IPS DF 6.9 (cell line): ENCODE measurements around the gene RAB8B.

ENCODE experiments used
- DNase-seq: peaks from one replicate; pipeline ENCODE4 v3.0.0-alpha.2; 2013; ENCODE audit warnings: low read depth, low spot score
- H3K27ac ChIP-seq: one replicate; pipeline ENCODE4 v1.5.1; 2013; ENCODE audit warnings: low read length, control low read depth
- H3K27me3 ChIP-seq: 2 replicates; pipeline ENCODE4 v1.6.1; 2013; ENCODE audit warnings: mild to moderate bottlenecking, low read length; ENCODE audit not compliant: control insufficient read depth, insufficient read depth
- H3K36me3 ChIP-seq: 2 replicates; pipeline ENCODE4 v1.6.1; 2013; ENCODE audit warnings: low read length; ENCODE audit not compliant: control insufficient read depth, insufficient read depth
- H3K4me1 ChIP-seq: 2 replicates; pipeline ENCODE4 v1.6.1; 2013; ENCODE audit warnings: low read length; ENCODE audit not compliant: control insufficient read depth, insufficient read depth
- H3K4me3 ChIP-seq: 2 replicates; pipeline ENCODE4 v1.5.1; 2013; ENCODE audit warnings: mild to moderate bottlenecking, low read length
- H3K9me3 ChIP-seq: 2 replicates; pipeline ENCODE4 v1.6.1; 2013; ENCODE audit warnings: low read length, inconsistent platforms; ENCODE audit not compliant: control insufficient read depth, insufficient read depth
- WGBS: extraction: QIAGEN DNeasy Blood & Tissue Kit; methylation state at CpG from one replicate; pipeline ENCODE4 v1.1.7; 2013; ENCODE audit warnings: mixed read lengths, missing lambda C conversion rate; ENCODE audit not compliant: insufficient read length, insufficient coverage; 5-methylcytosine and 5-hydroxymethylcytosine counted together

Gene RAB8B

DNA sequence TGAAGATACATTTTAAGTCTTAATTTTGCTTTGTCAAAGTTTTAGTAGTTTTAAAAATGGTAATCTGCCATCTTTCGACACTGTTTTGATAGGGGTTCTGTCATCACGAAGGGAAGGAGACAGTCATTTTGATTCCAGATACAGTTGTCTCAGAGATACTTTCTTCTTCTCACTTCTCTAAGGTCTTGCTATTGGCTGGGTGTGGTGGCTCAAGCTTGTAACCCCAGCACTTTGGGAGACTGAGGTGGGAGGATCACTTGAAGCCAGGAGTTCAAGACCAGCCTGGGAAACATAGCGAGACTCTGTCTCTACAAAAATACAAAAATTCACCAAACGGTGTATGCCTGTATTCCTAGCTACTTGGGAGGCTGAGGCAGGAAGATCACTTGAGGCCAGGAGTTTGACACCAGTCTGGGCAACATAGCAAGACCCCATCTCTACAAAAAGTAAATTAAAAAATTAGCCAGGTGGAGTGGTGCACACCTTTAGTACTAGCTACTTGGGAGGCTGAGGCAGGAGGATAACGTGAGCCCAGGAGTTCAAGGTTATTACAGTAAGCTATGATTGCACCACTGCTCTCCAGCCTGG, 3.3 kb downstream of the RAB8B start:
- Histone ChIP-seq H3K36me3 (no peaks in the 10 kb centered on the region), H3K9me3 (no peaks in the 10 kb centered on the region), H3K27ac (no peak overlapping the region), H3K27me3 (no peaks in the 10 kb centered on the region), H3K4me1 (no peaks in the 10 kb centered on the region; the same call in 1 of the 2 replicates), H3K4me3 (no peak overlapping the region)
- DNase-seq = no peak
- no CpG with 5 or more reads among the region's 5 CpGs for WGBS

DNA sequence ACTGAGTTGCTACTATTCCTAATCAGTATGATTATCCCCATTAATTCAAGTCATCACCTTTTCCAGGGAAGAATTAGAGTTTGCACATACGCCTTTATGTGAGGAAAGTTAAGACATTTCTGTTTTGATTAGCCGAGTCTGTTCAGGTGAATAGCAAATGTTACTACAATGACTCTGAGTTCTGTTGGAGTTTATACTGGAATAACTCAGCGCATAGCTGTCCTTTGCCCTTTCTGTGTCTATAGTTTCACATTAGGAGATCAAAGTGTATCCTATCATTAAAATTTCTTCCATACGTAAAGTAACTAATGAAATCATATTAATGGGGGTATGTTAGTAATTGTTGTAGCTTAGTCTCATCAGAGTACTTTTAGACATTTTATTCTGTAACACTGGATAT, 4.9 kb downstream of the RAB8B start:
- Histone ChIP-seq H3K9me3 (no peaks in the 10 kb centered on the region), H3K27ac (no peak overlapping the region), H3K27me3 (no peaks in the 10 kb centered on the region), H3K4me3 (no peak overlapping the region), H3K4me1 (no peaks in the 10 kb centered on the region), H3K36me3 (no peaks in the 10 kb centered on the region)
- no peak for DNase-seq
- no CpG with 5 or more reads among the region's 4 CpGs for WGBS

DNA sequence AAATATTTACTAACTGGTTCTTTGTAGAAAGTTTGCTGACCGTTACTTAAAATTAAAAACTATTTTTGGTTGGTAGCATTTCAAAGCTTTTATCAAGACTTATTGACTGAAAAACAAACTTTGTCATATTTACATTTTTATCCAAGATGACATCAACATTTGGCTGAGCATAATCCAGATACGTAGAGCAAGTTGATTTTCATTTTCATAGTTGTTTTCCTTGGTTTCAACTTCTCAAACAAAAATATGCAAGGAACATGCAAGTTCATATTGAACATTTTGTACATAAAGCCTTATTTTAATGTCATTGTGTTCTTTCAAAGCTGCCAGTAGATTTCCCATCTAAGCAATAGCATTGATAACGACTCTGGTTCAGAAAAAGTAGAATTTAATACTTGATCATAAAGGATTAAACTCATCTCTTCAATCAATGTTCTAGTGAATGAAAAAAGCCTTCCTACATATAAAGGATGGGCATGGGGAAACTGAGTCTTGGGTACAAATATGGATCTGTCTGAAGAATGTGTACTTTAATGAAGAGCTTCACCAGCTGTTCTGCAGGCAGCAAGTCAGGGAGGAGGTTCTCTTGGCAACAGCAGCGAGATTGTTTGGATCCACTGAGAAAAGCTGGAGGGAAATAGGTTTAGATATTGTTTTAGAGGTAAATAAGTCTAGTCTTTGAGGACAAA, 5.6 kb downstream of the RAB8B start:
- Histone ChIP-seq H3K4me3 (no peak overlapping the region), H3K27me3 (no peaks in the 10 kb centered on the region), H3K36me3 (no peaks in the 10 kb centered on the region), H3K9me3 (no peaks in the 10 kb centered on the region), H3K4me1 (no peaks in the 10 kb centered on the region), H3K27ac (no peak overlapping the region)
- no peak for DNase-seq
- no CpG with 5 or more reads among the region's 4 CpGs for WGBS

DNA sequence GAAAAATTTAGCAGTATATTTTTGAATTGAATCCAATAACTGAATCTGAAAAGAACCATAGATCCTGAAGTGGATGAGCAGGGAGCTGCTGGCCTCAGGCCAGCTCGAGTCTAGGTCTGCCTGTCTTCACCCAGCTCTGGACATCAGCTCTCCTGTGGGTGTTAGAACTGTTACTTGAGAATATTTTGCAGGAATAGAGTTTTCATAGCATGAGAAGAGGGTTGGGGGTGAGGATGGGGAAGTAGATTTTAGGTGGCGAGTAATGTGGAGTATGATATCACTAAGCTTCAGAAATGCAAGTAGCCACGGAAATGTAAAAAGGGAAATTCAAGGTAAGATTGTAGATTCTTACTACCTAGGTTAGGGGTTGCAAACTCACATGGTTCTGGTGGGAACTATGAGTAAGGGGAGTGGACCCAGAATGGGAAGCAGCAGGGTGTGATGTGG, 6.2 kb downstream of the RAB8B start:
- no peaks in the 10 kb centered on the region for H3K4me1 ChIP-seq
- H3K27ac ChIP-seq = no peak overlapping the region
- no peaks in the 10 kb centered on the region for H3K9me3 ChIP-seq
- DNase-seq = no peak
- H3K36me3 ChIP-seq = no peaks in the 10 kb centered on the region
- no peak overlapping the region for H3K4me3 ChIP-seq
- WGBS = 100% methylated on average over 2 of the region's 3 CpGs
- no peaks in the 10 kb centered on the region for H3K27me3 ChIP-seq

DNA sequence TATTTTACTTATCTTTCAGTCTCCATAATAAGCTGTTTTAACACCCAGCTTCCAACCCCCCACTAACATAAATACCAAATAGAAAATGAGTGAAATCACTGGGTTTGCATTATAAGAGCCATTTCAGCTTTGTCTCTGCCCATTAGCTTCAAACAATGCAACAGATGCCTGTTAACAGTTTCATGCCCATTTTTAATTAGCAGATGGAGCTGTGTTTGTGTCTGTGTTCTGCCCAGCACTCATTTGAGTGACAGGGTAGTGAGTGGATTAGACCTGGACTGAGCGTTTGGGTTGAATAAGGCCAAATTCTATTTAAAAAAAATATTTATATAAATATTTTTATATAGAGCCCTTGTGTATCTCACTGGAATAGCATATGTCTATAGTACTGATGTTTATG, 7.4 kb downstream of the RAB8B start:
- Histone ChIP-seq H3K4me1 (no peaks in the 10 kb centered on the region), H3K4me3 (no peak overlapping the region), H3K27me3 (no peaks in the 10 kb centered on the region), H3K36me3 (no peaks in the 10 kb centered on the region), H3K9me3 (no peaks in the 10 kb centered on the region), H3K27ac (no peak overlapping the region)
- no peak for DNase-seq
- no CpG with 5 or more reads among the region's 1 CpG for WGBS

DNA sequence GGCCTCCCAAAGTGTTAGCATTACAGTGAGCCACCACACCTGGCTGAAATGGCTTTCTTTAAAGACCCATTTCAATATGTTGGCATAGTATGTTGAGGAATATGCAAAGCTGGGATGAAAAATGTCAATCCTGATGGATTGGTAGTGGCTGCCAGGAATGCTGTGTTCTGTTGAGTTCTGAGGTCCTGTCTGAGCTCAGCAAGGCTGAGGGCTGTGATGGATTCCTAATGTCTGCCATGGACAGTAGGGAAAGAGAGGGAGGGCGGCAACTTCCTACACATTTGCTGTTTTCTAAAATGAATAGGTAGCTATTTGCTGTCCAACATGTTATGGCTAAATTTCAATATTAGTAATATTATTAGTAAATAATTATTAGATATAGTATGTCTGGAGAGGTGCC, 8.2 kb downstream of the RAB8B start:
- WGBS = no CpG with 5 or more reads among the region's 1 CpG
- Histone ChIP-seq H3K4me3 (no peak overlapping the region), H3K4me1 (no peaks in the 10 kb centered on the region), H3K27me3 (no peaks in the 10 kb centered on the region), H3K36me3 (no peaks in the 10 kb centered on the region), H3K9me3 (no peaks in the 10 kb centered on the region), H3K27ac (no peak overlapping the region)
- no peak for DNase-seq

DNA sequence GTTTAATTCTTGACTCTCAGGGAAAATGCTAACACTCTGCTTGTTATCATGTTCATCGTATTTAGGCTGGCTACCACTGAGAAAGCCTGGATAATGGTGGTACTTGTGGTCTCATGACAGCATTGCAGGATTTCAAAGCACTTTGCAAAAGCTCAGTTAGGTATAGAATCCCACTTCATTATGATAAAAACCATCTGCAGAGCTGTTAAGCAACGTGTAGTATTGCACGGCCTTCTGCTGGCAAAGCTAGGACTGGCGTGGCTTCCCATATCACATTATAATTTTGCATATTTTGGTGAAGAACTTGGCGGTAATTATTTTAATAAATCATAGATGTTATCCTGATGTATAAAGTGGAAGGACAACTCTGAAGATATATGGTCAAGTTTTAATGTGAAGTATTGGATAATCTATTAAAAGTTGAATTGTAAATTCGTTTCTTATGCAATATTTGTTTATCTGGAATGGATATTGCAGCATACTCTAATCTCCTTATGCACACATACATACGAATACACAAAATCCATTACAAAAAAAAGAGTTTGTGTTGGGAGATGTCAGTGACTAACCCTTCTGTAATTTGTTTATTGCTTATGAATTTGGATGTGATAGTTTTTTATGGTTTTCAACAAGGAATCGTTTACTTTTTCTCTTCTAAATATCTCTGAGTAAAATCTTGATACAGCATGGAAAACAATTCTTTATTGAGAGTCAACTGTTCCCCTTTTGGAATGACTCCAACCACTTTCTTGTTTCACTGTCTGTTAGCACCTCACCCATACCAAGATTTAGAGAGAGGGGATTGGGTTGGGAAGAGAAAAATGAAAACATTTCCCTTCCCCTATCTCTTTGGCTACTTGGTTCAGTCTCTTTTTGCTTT, 9.2 kb downstream of the RAB8B start:
- Histone ChIP-seq H3K4me3 (no peak overlapping the region), H3K27ac (no peak overlapping the region), H3K4me1 (no peaks in the 10 kb centered on the region), H3K27me3 (no peaks in the 10 kb centered on the region), H3K9me3 (no peaks in the 10 kb centered on the region), H3K36me3 (no peaks in the 10 kb centered on the region)
- WGBS = no CpG with 5 or more reads among the region's 8 CpGs
- no peak for DNase-seq

DNA sequence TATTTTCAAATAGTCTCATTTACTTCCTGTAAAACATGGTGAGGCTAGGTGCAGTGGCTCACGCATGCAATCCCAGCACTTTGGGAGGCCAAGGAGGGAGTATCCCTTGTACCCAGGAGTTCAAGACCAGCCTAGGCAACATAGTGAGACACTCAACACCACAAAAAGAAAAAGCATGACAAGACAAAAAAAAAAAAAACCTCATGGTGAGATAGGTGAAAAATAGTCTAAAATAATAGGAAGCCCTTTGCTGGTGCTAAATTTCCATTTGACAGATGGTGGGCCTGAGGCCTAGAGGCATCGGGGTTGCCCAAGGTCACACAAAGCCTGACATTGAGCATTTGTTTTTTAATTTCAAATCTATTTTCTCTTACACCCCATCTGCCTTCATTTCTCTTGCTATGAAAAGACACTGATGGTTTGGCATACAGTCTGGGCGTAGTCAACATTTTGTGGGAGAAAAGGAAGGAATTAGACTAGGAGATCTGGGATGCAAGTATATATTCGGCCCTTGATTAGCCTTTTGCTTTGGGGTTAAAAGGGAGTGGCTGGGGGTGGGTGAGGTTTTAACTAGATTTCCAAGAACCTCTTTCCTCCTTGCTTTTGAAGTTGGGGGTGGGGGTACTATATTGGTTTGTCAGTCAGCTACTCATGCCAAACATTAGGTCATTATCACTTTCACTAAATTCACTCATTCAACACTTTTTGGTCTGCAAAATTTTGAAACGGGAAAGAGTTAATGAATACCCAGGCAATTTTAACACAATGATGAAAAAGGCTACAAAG, 11.3 kb downstream of the RAB8B start:
- no peaks in the 10 kb centered on the region for H3K9me3 ChIP-seq
- H3K36me3 ChIP-seq = no peaks in the 10 kb centered on the region
- H3K27ac ChIP-seq = no peak overlapping the region
- H3K4me3 ChIP-seq = no peak overlapping the region
- no peak for DNase-seq
- H3K4me1 ChIP-seq = no peaks in the 10 kb centered on the region
- no peaks in the 10 kb centered on the region for H3K27me3 ChIP-seq
- no CpG with 5 or more reads among the region's 5 CpGs for WGBS

DNA sequence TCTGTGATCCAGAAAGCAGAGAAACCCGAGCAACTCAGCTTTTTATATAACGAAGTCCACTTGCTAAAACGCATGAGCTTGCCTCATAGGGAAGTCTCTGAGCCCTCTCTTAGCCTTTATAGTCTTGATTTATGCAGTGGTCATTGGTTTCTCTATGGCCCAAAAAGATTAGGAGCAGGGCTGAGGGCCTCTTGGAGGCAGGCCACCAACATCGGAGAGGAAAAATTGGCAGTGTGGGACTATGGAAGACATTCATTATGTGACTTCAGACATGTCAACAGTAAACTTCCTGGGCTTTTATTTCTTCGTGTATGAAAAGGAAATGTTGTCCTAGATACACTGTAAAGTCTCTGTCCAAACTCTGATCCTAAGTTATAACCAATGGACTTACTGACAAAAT, 13.5 kb downstream of the RAB8B start:
- Histone ChIP-seq H3K36me3 (no peaks in the 10 kb centered on the region), H3K27me3 (no peaks in the 10 kb centered on the region), H3K9me3 (no peaks in the 10 kb centered on the region), H3K27ac (no peak overlapping the region), H3K4me3 (no peak overlapping the region), H3K4me1 (no peaks in the 10 kb centered on the region)
- no CpG with 5 or more reads among the region's 5 CpGs for WGBS
- no peak for DNase-seq

DNA sequence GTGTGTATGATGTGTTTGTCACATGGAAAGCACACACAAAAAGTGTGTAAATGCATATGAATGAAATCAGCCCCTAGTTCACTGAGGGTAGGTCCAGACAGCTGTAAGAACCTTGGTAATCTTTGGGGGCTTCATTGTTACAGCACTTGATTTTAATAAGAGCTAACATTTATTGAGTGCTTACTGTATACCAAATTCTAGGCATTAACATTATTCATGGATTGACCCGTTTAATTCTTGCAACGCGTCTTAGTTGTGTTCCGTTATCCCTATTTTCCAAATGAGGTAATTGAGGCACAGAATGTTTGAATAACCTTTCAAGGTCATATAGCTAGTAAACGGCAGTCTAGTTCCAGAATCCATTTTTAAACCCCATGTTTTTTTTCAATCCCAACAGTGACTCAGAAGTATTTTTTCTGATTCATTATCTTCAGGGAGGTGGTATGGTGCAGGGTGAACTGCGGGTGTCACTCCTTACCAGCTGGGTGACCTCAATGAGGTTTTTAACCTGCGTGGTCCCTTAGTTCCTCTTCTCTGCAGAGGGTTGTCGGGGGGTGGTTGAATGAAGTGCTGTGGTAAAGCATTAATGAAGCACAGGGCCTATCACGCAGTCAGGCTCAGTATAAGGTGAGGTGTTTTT, 14.2 kb downstream of the RAB8B start:
- H3K4me1 ChIP-seq = no peaks in the 10 kb centered on the region
- no peaks in the 10 kb centered on the region for H3K9me3 ChIP-seq
- H3K27me3 ChIP-seq = no peaks in the 10 kb centered on the region
- WGBS = no CpG with 5 or more reads among the region's 9 CpGs
- H3K36me3 ChIP-seq = no peaks in the 10 kb centered on the region
- H3K27ac ChIP-seq = no peak overlapping the region
- DNase-seq = no peak
- no peak overlapping the region for H3K4me3 ChIP-seq
